ENCODE data around the gene CHST9.
"Not testable (repeated sequence)": the region's sequence is repeated elsewhere in the genome, so short reads cannot be mapped to it uniquely, and the experiment has no call there.

CHST9 gene, protein sequence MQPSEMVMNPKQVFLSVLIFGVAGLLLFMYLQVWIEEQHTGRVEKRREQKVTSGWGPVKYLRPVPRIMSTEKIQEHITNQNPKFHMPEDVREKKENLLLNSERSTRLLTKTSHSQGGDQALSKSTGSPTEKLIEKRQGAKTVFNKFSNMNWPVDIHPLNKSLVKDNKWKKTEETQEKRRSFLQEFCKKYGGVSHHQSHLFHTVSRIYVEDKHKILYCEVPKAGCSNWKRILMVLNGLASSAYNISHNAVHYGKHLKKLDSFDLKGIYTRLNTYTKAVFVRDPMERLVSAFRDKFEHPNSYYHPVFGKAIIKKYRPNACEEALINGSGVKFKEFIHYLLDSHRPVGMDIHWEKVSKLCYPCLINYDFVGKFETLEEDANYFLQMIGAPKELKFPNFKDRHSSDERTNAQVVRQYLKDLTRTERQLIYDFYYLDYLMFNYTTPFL

DNA sequence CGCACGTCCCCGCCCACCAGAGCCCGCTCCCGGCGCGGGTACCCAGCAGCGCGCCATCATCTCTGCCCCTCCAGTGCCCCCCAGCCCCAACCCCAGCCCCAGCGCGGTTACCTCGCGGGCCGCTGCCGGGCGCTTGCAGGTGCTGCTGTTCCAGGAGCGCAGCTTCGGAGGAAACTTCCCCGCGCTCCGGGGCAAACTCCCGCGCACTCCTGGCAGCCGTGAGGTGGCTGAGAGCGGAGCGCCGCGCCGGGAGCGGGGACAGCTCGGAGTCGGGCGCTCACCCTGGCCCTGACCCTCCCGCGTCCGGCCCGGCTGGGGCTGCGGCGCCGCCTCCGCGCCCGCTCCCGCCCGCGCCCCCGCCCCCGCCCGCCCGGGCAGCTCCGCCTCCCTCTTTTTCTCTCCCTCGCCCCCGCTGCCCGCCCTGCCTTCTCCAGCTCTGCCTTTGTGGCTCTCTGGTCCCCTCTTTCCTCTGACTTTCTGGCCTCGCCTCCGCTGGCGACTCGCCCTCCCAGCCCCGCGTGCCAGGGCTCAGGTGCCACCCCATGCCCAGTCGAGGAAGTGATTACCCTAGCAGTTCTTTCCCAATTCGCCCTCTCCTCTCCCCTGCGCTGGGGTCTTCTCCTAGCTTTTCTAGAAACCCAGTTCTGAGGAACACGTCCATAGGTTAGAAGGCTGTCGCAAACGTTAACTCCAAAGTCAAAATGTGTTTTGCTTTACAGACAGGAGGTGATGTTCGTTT, at the start of gene CHST9:
Gene CHST9 (minus strand): TSS at position 284 of the 739 bp plus-strand sequence. CDS start 42,499 bp downstream, outside the sequence.
- Histone ChIP-seq H3K4me2 (ENCODE audit: low read length) (no peak within 1 kb of the TSS), H3K9me2 (ENCODE audit: low read depth, low read length) (no peaks in the 10 kb centered on the region), H3K36me3 (ENCODE audit: insufficient read depth, low read length) (no peaks in the 10 kb centered on the region), H3F3A (ENCODE audit: insufficient read depth, low read length) (no peaks in the 10 kb centered on the region), H3K4me3 (ENCODE audit: low read depth, low read length, poor library complexity, severe bottlenecking) (no peak within 1 kb of the TSS), H2AFZ (ENCODE audit: low read length) (no peak within 1 kb of the TSS), H3K4me1 (ENCODE audit: insufficient read depth, low read length, severe bottlenecking) (no peaks in the 10 kb centered on the region), H3K27ac (ENCODE audit: low read depth, low read length, poor library complexity, severe bottlenecking) (no peak within 1 kb of the TSS), H3K9me3 (ENCODE audit: low read length) (no peaks in the 10 kb centered on the region), H4K20me1 (ENCODE audit: insufficient read depth, low read length) (no peaks in the 10 kb centered on the region), H3K79me2 (ENCODE audit: insufficient read depth, low read length) (no peaks in the 10 kb centered on the region), H3K27me3 (ENCODE audit: insufficient read depth, low read length) (no peaks in the 10 kb centered on the region), H3K9ac (ENCODE audit: low read length) (no peak within 1 kb of the TSS)
- TF ChIP-seq EZH2 (IDR thresholded peaks at IDR 0.05; ENCODE audit: borderline replicate concordance, low read length) = no peak
- TF ChIP-seq, protein P1, sequence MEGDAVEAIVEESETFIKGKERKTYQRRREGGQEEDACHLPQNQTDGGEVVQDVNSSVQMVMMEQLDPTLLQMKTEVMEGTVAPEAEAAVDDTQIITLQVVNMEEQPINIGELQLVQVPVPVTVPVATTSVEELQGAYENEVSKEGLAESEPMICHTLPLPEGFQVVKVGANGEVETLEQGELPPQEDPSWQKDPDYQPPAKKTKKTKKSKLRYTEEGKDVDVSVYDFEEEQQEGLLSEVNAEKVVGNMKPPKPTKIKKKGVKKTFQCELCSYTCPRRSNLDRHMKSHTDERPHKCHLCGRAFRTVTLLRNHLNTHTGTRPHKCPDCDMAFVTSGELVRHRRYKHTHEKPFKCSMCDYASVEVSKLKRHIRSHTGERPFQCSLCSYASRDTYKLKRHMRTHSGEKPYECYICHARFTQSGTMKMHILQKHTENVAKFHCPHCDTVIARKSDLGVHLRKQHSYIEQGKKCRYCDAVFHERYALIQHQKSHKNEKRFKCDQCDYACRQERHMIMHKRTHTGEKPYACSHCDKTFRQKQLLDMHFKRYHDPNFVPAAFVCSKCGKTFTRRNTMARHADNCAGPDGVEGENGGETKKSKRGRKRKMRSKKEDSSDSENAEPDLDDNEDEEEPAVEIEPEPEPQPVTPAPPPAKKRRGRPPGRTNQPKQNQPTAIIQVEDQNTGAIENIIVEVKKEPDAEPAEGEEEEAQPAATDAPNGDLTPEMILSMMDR (IDR thresholded peaks at IDR 0.05; ENCODE audit: low read length) = no peak

DNA sequence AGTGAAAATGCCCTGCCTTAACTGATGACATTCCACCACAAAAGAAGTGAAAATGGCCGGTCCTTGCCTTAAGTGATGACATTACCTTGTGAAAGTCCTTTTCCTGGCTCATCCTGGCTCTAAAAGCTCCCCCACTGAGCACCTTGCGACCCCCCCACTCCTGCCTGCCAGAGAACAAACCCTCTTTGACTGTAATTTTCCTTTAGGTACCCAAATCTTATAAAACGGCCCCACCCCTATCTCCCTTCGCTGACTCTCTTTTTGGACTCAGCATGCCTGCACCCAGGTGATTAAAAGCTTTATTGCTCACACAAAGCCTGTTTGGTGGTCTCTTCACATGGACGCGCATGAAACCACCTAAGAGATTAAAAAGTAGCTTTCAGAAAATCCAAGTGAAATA, 47.2 kb upstream of the CHST9 start:
- H4K20me1 ChIP-seq (ENCODE audit: insufficient read depth, low read length); H3K27ac ChIP-seq (ENCODE audit: low read depth, low read length, poor library complexity, severe bottlenecking); H3K4me2 ChIP-seq (ENCODE audit: low read length); H3K4me3 ChIP-seq (ENCODE audit: low read depth, low read length, poor library complexity, severe bottlenecking); H3K36me3 ChIP-seq (ENCODE audit: insufficient read depth, low read length); H3K27me3 ChIP-seq (ENCODE audit: insufficient read depth, low read length); H3K9me2 ChIP-seq (ENCODE audit: low read depth, low read length); H3F3A ChIP-seq (ENCODE audit: insufficient read depth, low read length); H2AFZ ChIP-seq (ENCODE audit: low read length); H3K79me2 ChIP-seq (ENCODE audit: insufficient read depth, low read length); H3K4me1 ChIP-seq (ENCODE audit: insufficient read depth, low read length, severe bottlenecking); H3K9me3 ChIP-seq (ENCODE audit: low read length); H3K9ac ChIP-seq (ENCODE audit: low read length): not testable (repeated sequence)

DNA sequence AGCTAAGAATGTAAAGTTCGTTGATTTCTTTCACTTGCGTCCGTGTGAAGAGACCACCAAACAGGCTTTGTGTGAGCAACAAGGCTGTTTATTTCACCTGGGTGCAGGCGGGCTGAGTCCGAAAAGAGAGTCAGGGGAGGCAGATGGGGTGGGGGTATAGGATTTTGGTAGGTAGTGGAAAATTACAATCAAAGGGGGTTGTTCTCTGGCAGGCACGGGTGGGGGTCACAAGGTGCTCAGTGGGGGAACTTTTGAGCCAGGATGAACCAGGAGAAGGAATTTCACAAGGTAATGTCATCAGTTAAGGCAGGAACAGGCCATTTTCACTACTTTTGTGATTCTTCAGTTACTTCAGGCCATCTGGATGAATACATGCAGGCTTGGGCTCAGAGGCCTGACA, 46.6 kb upstream of the CHST9 start:
- H3K4me3 ChIP-seq (ENCODE audit: low read depth, low read length, poor library complexity, severe bottlenecking); H3K4me2 ChIP-seq (ENCODE audit: low read length); H3K4me1 ChIP-seq (ENCODE audit: insufficient read depth, low read length, severe bottlenecking); H2AFZ ChIP-seq (ENCODE audit: low read length); H3K9ac ChIP-seq (ENCODE audit: low read length); H3F3A ChIP-seq (ENCODE audit: insufficient read depth, low read length); H3K27ac ChIP-seq (ENCODE audit: low read depth, low read length, poor library complexity, severe bottlenecking); H3K9me3 ChIP-seq (ENCODE audit: low read length); H4K20me1 ChIP-seq (ENCODE audit: insufficient read depth, low read length); H3K36me3 ChIP-seq (ENCODE audit: insufficient read depth, low read length); H3K27me3 ChIP-seq (ENCODE audit: insufficient read depth, low read length); H3K79me2 ChIP-seq (ENCODE audit: insufficient read depth, low read length); H3K9me2 ChIP-seq (ENCODE audit: low read depth, low read length): not testable (repeated sequence)

DNA sequence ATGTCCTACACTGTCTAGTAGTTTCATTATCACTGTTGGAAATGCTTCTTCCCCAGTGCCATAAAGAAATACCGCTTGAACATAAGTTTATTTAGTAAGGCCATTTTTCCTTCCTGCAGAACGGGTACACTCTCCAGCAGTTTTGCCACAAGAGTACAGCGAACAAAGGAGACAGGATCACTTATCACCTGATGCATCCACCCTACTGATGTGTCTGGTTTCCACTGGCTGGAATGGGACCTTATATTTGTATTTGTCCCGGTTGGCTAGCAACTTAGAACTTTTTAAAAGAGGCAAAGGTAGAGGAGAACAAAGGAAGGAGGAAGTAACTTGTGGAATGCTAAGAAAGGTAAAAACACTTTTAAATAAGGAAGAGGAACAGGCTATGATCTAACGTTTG, 46.1 kb upstream of the CHST9 start:
- not testable (repeated sequence) for H3K27ac ChIP-seq (ENCODE audit: low read depth, low read length, poor library complexity, severe bottlenecking); H3K4me3 ChIP-seq (ENCODE audit: low read depth, low read length, poor library complexity, severe bottlenecking); H3K79me2 ChIP-seq (ENCODE audit: insufficient read depth, low read length); H3K9ac ChIP-seq (ENCODE audit: low read length); H3K4me1 ChIP-seq (ENCODE audit: insufficient read depth, low read length, severe bottlenecking); H3K36me3 ChIP-seq (ENCODE audit: insufficient read depth, low read length); H2AFZ ChIP-seq (ENCODE audit: low read length); H4K20me1 ChIP-seq (ENCODE audit: insufficient read depth, low read length); H3K27me3 ChIP-seq (ENCODE audit: insufficient read depth, low read length); H3K9me3 ChIP-seq (ENCODE audit: low read length); H3F3A ChIP-seq (ENCODE audit: insufficient read depth, low read length); H3K4me2 ChIP-seq (ENCODE audit: low read length); H3K9me2 ChIP-seq (ENCODE audit: low read depth, low read length)

All from OCI-LY1 (cell line).